ENCODE data around the gene ERBB2.

DNA sequence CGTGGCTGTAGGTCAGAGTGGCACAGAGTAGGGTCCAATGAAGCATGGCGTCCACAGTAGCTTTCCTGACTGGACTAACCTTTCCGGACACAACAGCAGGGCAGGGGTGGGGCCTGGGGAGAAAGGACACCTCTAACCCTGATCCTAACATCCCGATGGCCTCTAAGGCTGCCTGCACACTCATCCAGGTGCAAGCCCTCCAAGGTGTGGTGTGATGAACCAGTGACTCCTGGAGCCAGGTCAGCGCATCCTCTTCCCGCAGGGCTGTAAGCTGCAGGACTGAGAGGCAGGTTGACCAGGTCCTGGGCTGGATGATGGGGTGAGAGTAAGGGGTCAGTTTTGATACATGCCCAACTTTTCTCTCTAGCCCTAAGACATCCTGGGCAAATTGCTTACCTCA, 3.1 kb upstream of the ERBB2 start:
- TF ChIP-seq EZH2 (IDR thresholded peaks at IDR 0.05) (no peak), CTCF (IDR thresholded peaks at IDR 0.05) (no peak)

Data from neural progenitor cell (in vitro differentiated cells).